ENCODE measurements around the gene ADRA2C. TPM values are rescaled to one million over a fixed set of nuclear protein-coding genes. Genes with fewer than 3 reads are reported as not detected.

ADRA2C gene
- total RNA-seq (ENCODE audit: insufficient read depth, low replicate concordance), result 0.96 TPM

DNA sequence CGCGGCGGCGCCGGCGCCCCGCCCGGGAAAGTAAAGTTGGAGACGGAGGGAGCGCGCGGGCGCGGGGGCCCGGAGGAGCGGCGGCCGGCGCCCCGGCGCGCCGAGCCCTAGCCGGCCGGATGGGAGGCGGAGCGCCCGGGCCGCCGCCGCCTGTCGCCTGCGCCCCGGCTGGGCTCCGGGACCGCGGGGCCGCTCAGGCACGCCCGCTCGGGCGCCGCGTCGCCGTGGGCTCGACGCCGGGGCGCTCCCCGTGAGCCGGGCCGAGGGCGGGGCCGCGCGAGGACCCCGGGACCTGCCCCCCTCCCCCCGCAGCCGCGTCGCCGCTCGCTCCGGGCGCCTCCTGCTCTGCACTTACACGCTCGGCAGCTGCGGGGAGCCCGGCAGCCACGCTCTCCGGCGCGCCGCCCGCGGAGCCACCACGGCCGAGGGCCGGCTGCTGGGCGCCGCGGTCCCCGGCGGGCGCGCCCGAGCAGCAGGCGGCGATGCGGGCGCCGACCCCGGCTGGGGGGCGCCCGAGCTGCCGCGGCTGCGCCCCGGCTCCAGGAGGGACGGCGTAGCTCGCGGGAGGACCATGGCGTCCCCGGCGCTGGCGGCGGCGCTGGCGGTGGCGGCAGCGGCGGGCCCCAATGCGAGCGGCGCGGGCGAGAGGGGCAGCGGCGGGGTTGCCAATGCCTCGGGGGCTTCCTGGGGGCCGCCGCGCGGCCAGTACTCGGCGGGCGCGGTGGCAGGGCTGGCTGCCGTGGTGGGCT lies at the start of gene ADRA2C:
ADRA2C (plus strand) TSS at position 350 of the 749 bp plus-strand sequence; CDS start at position 572, 222 bp downstream.
- DNase-seq (ENCODE audit: low spot score), result peak; percentile 9

DNA sequence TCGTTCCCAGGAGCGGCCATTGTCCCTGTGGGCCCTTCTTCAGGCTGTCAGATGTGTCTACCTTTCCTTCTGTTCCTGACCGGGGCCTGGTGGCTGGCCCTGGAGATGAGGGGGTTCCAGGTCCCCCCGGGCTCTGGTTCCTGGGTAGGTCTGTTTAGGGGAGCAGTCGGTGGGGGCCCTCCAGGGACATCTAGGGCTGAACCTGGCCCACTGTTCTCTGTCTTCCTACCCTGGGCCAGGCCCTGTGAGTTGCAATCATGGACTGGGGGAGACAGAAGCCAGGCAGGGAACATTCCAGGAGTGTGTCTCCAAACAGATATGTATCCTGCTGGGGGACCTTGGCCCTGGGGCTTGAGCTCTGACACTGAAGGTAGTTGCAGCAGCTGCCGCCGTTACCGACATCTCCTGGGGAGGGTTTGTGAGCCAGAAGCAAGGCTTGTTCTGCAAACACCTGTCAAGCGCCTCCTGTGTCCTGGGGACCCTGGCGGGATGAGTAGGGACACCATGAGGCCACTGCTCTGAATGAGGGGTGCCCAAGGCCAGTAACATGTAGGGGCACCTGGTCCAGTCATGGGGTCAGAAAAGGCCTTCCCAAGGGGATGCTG lies 49.5 kb upstream of the ADRA2C start:
- no peak for DNase-seq (ENCODE audit: low spot score)

GRCh38 chr4:3717241-3717640 lies 48.9 kb upstream of the ADRA2C start:
- DNase-seq (ENCODE audit: low spot score), result no peak

GRCh38 chr4:3718462-3718861 lies 47.7 kb upstream of the ADRA2C start:
- no peak for DNase-seq (ENCODE audit: low spot score)

- DNase-seq (ENCODE audit: low spot score), result no peak
These were observed 47.0 kb upstream of the ADRA2C start for GRCh38 chr4:3719191-3719590.

DNA sequence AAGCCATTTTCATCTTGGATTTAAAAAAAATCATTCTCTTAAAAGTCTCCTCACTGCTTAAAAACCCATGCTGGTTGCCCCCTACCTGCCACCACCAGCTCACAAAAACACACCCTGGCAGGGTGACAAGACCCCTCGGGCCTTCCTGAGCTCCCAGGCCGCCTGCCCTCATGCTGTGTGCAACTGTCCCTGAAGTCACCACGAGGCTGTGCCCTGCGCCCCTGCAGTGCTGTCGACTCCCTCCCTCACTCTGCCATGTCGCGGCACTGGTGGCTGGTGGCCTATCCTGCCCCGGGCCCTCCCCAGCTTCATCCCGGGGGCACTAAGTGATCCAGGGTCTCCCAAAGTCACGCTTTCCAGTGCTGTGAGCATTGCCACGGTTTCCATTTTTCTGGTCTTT lies 46.3 kb upstream of the ADRA2C start:
- no peak for DNase-seq (ENCODE audit: low spot score)

GRCh38 chr4:3720466-3720865 lies 45.7 kb upstream of the ADRA2C start:
- no peak for DNase-seq (ENCODE audit: low spot score)

GRCh38 chr4:3721186-3721585 lies 45.0 kb upstream of the ADRA2C start:
- no peak for DNase-seq (ENCODE audit: low spot score)

DNA sequence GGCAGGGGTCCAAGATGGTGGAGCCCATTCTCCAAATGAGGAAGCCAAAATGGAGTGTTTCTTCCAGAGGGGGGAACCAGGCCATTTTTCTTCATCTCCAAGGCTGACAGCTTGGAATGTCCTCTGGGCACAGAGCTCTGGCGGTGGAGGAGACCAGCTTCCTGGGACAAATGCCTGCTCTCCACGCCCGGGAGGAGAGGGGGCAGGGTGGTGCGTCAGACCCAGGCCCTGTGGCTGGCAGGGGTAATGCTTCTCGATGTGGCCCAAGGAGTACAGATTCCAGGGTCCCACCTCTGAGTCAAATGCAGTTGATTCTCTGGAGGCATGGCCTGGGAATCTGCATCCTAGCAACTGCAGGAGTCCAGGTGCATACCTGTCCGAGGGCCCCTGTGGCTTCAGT lies 44.6 kb upstream of the ADRA2C start:
- DNase-seq (ENCODE audit: low spot score), result no peak

GRCh38 chr4:3722446-3723231 lies 43.5 kb upstream of the ADRA2C start:
- DNase-seq (ENCODE audit: low spot score), result no peak

GRCh38 chr4:3723232-3723642 lies 42.9 kb upstream of the ADRA2C start:
- no peak for DNase-seq (ENCODE audit: low spot score)

GRCh38 chr4:3724319-3725231 lies 41.6 kb upstream of the ADRA2C start:
- no peak for DNase-seq (ENCODE audit: low spot score)

DNA sequence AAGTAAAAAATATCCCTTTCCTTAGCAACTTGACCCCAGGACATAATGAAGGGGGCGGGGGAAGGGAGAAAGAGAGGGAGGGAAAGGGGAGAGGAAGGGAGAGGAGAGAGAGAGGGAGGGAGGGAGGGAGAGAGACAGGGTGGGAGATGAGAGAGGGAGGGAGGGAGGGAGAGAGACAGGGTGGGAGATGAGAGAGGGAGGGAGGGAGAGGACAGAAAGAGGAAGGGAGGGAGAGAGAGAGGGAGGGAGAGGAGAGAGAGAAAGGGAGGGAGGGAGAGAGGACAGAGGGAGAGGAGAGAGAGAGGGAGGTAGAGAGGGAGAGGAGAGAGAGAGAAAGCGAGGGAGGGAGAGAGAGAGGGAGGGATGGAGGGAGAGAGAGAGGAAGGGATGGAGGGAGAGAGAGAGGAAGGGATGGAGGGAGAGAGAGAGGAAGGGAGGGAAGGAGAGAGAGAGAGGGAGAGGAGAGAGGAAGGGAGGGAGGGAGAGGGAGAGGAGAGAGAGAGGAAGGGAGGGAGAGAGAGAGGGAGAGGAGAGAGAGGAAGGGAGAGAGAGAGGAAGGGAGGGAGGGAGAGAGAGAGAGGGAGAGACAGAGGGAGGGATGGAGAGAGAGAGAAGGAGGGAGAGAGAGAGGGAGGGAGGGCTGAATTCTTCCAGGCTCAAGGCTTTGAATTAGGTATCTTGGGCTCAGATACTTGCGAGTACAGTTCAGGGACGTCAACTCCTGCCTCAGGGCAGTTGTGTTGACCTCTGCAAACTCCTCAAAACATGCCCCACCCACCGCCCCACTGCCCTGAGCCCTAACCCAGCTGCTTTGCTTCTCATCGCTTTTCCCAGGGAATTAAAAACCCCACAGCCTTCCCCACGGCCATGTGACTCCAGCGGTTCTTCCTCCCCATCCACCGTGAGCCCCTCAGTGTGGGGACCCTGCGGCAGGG lies 40.0 kb upstream of the ADRA2C start:
- DNase-seq (ENCODE audit: low spot score), result no peak

DNA sequence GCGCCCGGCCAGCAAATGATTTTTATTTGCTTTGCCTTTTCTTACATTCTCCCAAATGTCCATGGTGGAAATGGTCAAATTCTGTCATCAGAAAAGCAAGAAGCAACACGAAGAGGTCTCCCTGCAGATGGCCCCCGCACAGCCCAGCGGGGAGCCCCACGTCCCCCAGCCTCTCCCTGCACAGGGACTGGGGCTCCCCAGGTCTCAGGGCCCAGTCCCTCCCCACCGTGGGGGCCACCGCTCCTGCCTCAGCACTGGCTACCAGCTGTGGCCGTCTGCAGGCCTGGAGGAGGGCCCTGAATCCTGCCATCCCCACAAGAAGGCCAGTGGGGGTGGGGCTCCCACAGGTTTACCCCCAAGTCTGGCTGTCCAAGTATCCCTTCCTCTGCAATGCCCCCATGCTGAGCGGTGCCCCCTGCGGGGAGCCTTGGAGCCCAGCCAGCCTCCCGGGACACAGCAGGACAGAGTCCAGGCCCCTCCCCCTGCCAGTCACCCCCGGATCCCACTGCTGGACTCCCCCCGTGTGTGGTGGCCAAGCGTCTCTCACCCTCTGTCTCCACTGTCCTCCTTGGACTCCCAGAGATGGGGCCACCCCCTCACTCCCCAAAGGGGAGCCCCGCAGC lies 38.2 kb upstream of the ADRA2C start:
- no peak for DNase-seq (ENCODE audit: low spot score)

DNA sequence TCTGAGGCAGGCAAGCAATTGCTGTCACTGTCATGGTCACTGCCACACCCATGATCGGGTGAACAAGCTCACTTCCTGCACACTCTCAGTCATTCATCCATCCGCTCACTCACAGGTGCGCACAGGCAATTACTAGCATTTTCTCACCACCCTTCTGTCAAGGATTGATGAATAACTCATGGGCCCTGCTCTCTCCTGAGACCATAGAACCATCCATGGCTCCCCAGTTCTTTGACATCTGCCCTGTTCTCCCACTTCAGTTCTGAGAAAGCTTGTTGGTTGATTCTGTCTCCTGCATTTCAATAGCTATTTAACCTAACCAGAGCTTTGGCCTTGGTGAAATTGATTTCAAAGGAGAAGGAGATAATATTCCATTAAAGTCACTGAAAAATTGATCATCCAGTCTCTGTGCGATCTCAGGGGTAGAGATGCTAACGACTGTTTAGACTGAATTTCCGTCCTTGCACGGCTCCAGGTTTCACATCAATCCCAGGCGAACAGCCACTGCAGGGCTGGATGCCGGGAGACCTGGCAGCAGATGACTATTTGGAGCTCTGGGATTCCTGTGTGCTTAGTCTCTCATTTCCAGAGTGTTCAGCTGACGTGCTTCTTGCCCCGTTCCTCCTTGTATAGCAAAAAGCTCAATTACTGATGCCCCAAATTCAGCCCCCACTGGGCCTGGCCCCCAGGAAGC lies 36.9 kb upstream of the ADRA2C start:
- DNase-seq (ENCODE audit: low spot score), result peak; percentile 13

- no peak for DNase-seq (ENCODE audit: low spot score)
These were observed 36.3 kb upstream of the ADRA2C start for GRCh38 chr4:3729882-3730226.

DNA sequence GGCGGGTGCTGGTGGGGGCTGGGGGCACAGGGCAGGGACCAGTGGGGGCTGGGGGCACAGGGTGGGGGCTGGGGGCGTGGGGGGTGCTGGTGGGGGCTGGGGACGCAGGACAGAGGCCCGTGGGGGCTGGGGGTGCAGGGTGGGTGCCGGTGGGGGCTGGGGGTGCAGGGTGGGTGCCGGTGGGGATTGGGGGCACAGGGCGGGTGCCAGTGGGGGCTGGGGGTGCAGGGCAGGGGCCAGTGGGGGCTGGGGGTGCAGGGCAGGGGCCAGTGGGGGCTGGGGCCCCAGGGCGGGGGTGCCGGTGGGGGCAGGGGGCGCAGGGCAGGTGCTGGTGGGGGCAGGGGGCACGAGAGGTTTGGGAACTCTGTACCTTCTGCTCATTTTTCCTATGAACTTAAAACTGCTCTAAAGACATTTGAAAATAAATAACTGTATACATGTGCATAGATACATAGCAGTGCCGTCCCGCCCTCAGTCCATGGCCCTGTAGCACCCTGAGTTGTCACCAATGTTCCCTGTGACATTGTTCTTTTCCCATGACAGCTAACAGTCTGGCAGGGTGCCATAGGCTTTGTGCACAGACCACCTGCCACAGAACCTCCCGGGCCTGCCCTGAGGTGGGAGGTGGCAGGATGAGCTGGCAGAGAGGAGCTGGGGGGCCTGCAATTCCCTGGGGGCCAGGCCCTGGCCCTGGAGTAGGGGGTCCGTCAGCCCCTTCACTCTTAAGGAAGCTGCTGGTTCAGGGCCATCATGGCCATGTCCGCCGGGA lies 35.6 kb upstream of the ADRA2C start:
- no peak for DNase-seq (ENCODE audit: low spot score)
